GM23248 (cell line): ENCODE measurements around the gene WFS1. TPM values are rescaled to one million over a fixed set of nuclear protein-coding genes. Genes with fewer than 3 reads are reported as not detected.

Source experiments
- DNase-seq: peaks from one replicate; pipeline ENCODE4 v3.0.0-alpha.2; 2015
- H2AFZ ChIP-seq: fragments of 200-600 bp; sonication (generic); 2 replicates; pipeline ENCODE4 v1.6.1; 2016; ENCODE audit warnings: antibody characterized with exemption
- H3F3A ChIP-seq: fragments of 200-600 bp; sonication (generic); 2 replicates; pipeline ENCODE4 v1.6.1; 2016; ENCODE audit warnings: mild to moderate bottlenecking, antibody characterized with exemption, mixed run types; ENCODE audit not compliant: insufficient read depth
- H3K27ac ChIP-seq: fragments of 200-600 bp; sonication (generic); 2 replicates; pipeline ENCODE4 v1.5.1; 2016; ENCODE audit warnings: mild to moderate bottlenecking
- H3K27me3 ChIP-seq: fragments of 200-600 bp; sonication (generic); replicated peaks from 2 replicates; pipeline ENCODE4 v1.6.1; 2016; ENCODE audit warnings: mild to moderate bottlenecking; ENCODE audit not compliant: insufficient read depth
- H3K36me3 ChIP-seq: fragments of 200-600 bp; sonication (generic); 2 replicates; pipeline ENCODE4 v1.6.1; 2016; ENCODE audit warnings: low read depth, mild to moderate bottlenecking
- H3K4me1 ChIP-seq: fragments of 200-600 bp; sonication (generic); 2 replicates; pipeline ENCODE4 v1.6.1; 2016; ENCODE audit warnings: mild to moderate bottlenecking; ENCODE audit not compliant: insufficient read depth
- H3K4me2 ChIP-seq: fragments of 200-600 bp; sonication (generic); one replicate; pipeline ENCODE4 v1.6.1; 2016; ENCODE audit warnings: mild to moderate bottlenecking; ENCODE audit not compliant: unreplicated experiment
- H3K4me3 ChIP-seq: fragments of 200-600 bp; sonication (generic); 2 replicates; pipeline ENCODE4 v1.5.1; 2016; ENCODE audit warnings: mild to moderate bottlenecking
- H3K79me2 ChIP-seq: fragments of 200-600 bp; sonication (generic); 2 replicates; pipeline ENCODE4 v1.6.1; 2016; ENCODE audit warnings: mild to moderate bottlenecking; ENCODE audit not compliant: insufficient read depth
- H3K9ac ChIP-seq: fragments of 200-600 bp; sonication (generic); 2 replicates; pipeline ENCODE4 v1.6.1; 2016; ENCODE audit warnings: mild to moderate bottlenecking
- H3K9me2 ChIP-seq: fragments of 200-600 bp; sonication (generic); 2 replicates; pipeline ENCODE4 v1.6.1; 2016; ENCODE audit warnings: mixed run types, mild to moderate bottlenecking, moderate library complexity; ENCODE audit not compliant: insufficient read depth
- H3K9me3 ChIP-seq: fragments of 200-600 bp; sonication (generic); one replicate; pipeline ENCODE4 v1.6.1; 2017; ENCODE audit warnings: low read depth
- H4K20me1 ChIP-seq: fragments of 200-600 bp; sonication (generic); 2 replicates; pipeline ENCODE4 v1.6.0; 2016; ENCODE audit not compliant: insufficient read depth
- EZH2 ChIP-seq: fragments of 200-600 bp; sonication (generic); IDR thresholded peaks from 2 replicates; pipeline ENCODE4 v1.6.1; 2018; ENCODE audit warnings: antibody characterized with exemption, mild to moderate bottlenecking; ENCODE audit not compliant: insufficient read depth, poor library complexity, severe bottlenecking
- EZH2phosphoT487 ChIP-seq: fragments of 200-600 bp; sonication (generic); IDR thresholded peaks from 2 replicates; pipeline ENCODE4 v1.6.1; 2018; ENCODE audit warnings: antibody characterized with exemption, moderate library complexity, mild to moderate bottlenecking, low read depth; ENCODE audit not compliant: insufficient read depth
- WGBS, 2 experiments: methylation state at CpG; one replicate each; pipeline ENCODE4 v1.1.6; 2015 to 2017; ENCODE audit warnings: low lambda C conversion rate in 2 of 2, low coverage in 1 of 2; ENCODE audit errors: missing lambda C conversion rate in 2 of 2; 5-methylcytosine and 5-hydroxymethylcytosine counted together
- in situ Hi-C: fragments of 300-500 bp; cut with MboI; formaldehyde crosslinking; loops from 2 replicates; pipeline ENCODE4 v1.15.0; 2020
- polyA plus RNA-seq: library from polyadenylated mRNA; unstranded; fragments of >200 nt; fragmentation: Nextera tagmentation; extraction: Ambion mirVana; gene quantifications from 2 replicates; pipeline ENCODE4 v1.2.1, GENCODE V29; 2016
- total RNA-seq: library from RNA; depleted of rRNA; stranded (reverse); fragments of >200 nt; shearing (Covaris generic); gene quantifications from 2 replicates; pipeline ENCODE4 v1.2.3, GENCODE V29; 2014

The WFS1 gene
- total and polyA plus RNA-seq, 2 experiments from 2014 or later = 24.2 to 24.4 TPM

- TF ChIP-seq EZH2phosphoT487 = no peak
- no peak for TF ChIP-seq EZH2
- Histone ChIP-seq H3K79me2 (no peaks in the 10 kb centered on the region), H3K27ac (no peak overlapping the region), H3K27me3 (no peaks in the 10 kb centered on the region), H3F3A (no peaks in the 10 kb centered on the region), H3K36me3 (no peaks in the 10 kb centered on the region), H2AFZ (no peak overlapping the region), H3K9me3 (no peaks in the 10 kb centered on the region), H3K9ac (no peak overlapping the region), H4K20me1 (no peaks in the 10 kb centered on the region), H3K4me2 (no peak overlapping the region), H3K9me2 (no peaks in the 10 kb centered on the region), H3K4me3 (no peak overlapping the region), H3K4me1 (no peaks in the 10 kb centered on the region)
- no peak for DNase-seq
- in situ Hi-C loops = no loop called here
- WGBS, 2 experiments = 91 to 92% methylated on average over 27 of the region's 27 CpGs
These were observed 25.2 kb downstream of the WFS1 start for GRCh38 chr4:6294705-6295421.

GRCh38 chr4:6295495-6295894, 25.8 kb downstream of the WFS1 start:
- Histone ChIP-seq H3K4me2 (no peak overlapping the region), H3K27ac (no peak overlapping the region), H3K4me3 (no peak overlapping the region), H3K79me2 (no peaks in the 10 kb centered on the region), H3K9me2 (no peaks in the 10 kb centered on the region), H4K20me1 (no peaks in the 10 kb centered on the region), H3K36me3 (no peaks in the 10 kb centered on the region), H3K4me1 (no peaks in the 10 kb centered on the region), H3F3A (no peaks in the 10 kb centered on the region), H3K9ac (no peak overlapping the region), H3K27me3 (no peaks in the 10 kb centered on the region), H3K9me3 (no peaks in the 10 kb centered on the region), H2AFZ (no peak overlapping the region)
- WGBS, 2 experiments = 97 to 99% methylated on average over 14 of the region's 14 CpGs
- TF ChIP-seq EZH2phosphoT487 = no peak
- no peak for TF ChIP-seq EZH2
- no peak for DNase-seq
- in situ Hi-C loops = no loop called here

- in situ Hi-C loops = no loop called here
- 88 to 90% methylated on average over 9 of the region's 9 CpGs for WGBS, 2 experiments
- TF ChIP-seq EZH2 (no peak), EZH2phosphoT487 (no peak)
- Histone ChIP-seq H3K27me3 (no peaks in the 10 kb centered on the region), H4K20me1 (no peaks in the 10 kb centered on the region), H3K27ac (no peak overlapping the region), H3F3A (no peaks in the 10 kb centered on the region), H3K9ac (no peak overlapping the region), H3K9me3 (no peaks in the 10 kb centered on the region), H3K79me2 (no peaks in the 10 kb centered on the region), H3K4me1 (no peaks in the 10 kb centered on the region), H3K4me2 (no peak overlapping the region), H3K4me3 (no peak overlapping the region), H3K36me3 (no peaks in the 10 kb centered on the region), H3K9me2 (no peaks in the 10 kb centered on the region), H2AFZ (no peak overlapping the region)
- DNase-seq = no peak
These were observed 26.4 kb downstream of the WFS1 start for GRCh38 chr4:6296026-6296425.

- H2AFZ ChIP-seq = no peak overlapping the region
- H3K4me2 ChIP-seq = no peak overlapping the region
- no peak for DNase-seq
- H3K36me3 ChIP-seq = no peaks in the 10 kb centered on the region
- no peaks in the 10 kb centered on the region for H3K9me2 ChIP-seq
- TF ChIP-seq EZH2 (no peak), EZH2phosphoT487 (no peak)
- no peak overlapping the region for H3K4me3 ChIP-seq
- in situ Hi-C loops = no loop called here
- H3K27ac ChIP-seq = no peak overlapping the region
- H3K9me3 ChIP-seq = no peaks in the 10 kb centered on the region
- no peaks in the 10 kb centered on the region for H3F3A ChIP-seq
- no peaks in the 10 kb centered on the region for H3K79me2 ChIP-seq
- H3K27me3 ChIP-seq = no peaks in the 10 kb centered on the region
- no peaks in the 10 kb centered on the region for H4K20me1 ChIP-seq
- H3K9ac ChIP-seq = no peak overlapping the region
- WGBS, 2 experiments = 86 to 87% methylated on average over 15 of the region's 15 CpGs
- no peaks in the 10 kb centered on the region for H3K4me1 ChIP-seq
These were observed 27.7 kb downstream of the WFS1 start for GRCh38 chr4:6297266-6297815.
